GM12874 (cell line): ENCODE results near the gene KCNMB2.

Source experiments
- TF ChIP-seq, protein P1 (sequence below): IDR thresholded peaks from 2 replicates; pipeline ENCODE4 v1.5.1; 2011; ENCODE audit warnings: low read depth, mild to moderate bottlenecking, control low read depth, low read length, moderate library complexity; ENCODE audit not compliant: insufficient read depth

Gene KCNMB2

DNA sequence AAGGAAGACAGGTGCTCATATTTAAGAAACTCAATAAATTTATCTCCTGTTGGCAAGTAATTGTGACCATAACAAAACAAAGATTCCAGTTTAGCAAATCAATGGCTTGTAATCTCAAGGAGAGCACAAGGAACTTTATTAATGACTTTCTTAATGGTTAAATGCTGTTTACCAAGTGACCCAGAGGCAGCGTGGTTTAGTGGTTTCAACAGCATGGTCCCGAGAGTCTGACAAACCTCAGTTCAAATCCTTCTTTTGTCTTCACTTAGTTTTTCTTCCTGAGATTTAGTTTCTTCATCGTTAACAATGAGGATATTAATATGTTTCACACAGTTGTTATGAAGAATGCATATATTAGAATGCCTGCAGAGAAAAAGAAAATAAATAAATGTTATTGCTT, 212.6 kb downstream of the KCNMB2 start:
- TF ChIP-seq, protein P1, sequence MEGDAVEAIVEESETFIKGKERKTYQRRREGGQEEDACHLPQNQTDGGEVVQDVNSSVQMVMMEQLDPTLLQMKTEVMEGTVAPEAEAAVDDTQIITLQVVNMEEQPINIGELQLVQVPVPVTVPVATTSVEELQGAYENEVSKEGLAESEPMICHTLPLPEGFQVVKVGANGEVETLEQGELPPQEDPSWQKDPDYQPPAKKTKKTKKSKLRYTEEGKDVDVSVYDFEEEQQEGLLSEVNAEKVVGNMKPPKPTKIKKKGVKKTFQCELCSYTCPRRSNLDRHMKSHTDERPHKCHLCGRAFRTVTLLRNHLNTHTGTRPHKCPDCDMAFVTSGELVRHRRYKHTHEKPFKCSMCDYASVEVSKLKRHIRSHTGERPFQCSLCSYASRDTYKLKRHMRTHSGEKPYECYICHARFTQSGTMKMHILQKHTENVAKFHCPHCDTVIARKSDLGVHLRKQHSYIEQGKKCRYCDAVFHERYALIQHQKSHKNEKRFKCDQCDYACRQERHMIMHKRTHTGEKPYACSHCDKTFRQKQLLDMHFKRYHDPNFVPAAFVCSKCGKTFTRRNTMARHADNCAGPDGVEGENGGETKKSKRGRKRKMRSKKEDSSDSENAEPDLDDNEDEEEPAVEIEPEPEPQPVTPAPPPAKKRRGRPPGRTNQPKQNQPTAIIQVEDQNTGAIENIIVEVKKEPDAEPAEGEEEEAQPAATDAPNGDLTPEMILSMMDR, result no peak

DNA sequence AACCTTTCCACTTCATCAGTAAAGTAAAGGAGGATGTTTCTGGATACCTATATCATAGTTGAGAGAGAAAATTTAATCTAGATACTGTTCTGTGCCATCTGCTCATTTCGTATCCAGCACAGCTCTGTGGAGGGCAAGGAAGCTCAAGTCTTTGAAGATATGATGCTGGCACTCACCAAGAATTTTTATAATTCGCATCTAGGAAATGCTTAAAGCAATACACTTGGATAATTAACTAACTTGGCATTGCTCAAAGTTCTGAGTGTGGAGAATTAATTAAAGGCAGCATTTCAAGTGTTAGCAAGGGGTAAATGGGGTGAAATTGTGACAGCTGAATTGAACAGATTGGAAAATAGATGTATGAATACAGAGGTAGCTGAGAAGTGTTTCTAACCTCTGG, 213.2 kb downstream of the KCNMB2 start:
- TF ChIP-seq, protein P1, result no peak

DNA sequence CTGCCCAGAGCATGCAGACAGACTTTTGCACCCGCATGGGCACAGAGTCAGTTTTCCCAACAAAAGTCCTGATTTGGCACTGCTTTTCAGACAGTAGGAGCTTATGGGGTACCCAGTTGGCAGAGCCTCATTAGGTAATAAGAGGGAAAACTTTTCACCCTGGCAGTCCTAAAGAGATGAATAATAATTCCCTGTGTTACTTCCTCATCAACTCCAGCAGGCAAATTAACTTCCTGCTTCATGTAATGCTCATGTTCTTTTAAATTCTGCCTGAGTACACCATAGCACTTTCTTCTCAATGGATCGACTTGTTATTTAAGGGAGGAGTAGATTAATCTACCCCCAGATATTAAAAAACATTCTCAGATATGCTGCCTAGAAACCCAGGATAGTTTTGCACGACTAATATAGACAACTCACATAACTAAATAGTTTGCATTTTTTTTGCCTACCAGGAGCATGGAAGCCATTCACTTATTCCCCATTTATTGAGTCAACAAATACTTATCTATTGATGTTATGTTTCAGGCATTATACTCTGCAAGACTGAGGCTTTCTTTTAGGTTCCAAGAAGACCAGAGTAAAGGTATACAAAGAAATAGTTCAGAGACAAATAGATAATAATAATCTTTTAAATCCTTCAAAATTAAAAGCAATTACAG, 214.5 kb downstream of the KCNMB2 start:
- TF ChIP-seq, protein P1, result no peak

DNA sequence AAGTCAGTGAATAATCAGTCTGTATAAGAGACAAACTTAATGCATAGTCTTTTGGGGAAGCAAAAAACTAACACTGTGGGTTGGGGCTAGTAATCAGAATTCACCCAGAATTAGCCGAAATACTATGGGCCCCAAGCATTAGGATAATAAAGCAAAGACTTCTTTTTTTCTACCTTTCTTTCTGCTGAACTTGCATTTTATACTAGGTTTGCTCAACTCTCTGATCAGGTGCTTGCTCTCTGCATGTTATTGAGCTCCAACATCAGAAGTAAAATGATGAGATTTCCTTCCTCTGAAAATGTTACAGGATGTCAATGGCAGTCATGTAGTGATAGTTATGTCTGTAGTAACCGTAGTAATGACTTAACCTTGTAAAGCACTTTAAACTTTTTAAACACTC, 216.6 kb downstream of the KCNMB2 start:
- TF ChIP-seq, protein P1, result no peak

DNA sequence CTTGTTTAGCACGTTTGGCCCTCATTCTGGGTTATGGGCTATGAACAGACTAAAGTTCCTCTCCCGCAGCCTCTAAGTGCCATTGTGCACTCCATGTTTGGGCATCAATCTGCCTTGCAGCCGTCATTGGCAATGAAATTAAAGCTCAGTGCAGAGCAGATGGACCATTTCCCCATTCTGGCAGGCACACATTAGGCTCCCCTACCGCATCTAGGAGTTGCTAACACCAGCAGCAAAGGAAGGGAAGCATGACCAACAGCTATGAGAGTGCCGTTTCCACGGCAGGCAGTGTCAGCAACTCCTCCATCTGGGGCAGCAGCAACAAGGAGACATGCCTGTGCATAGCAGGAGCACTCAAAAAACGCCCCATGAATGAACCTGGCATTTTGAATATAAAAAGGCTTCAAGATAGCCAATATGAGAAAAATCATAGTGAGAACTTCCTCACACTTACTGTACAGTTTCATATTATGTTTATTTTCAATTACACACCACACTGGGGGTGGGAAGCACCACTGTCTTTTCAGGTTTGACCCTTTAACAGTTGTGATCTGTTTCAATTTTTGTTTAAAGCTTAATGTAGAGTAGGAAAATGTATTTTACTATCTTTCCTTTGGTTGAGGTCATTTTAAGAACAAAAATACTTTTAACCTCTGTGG, 218.7 kb downstream of the KCNMB2 start:
- TF ChIP-seq, protein P1, result no peak

DNA sequence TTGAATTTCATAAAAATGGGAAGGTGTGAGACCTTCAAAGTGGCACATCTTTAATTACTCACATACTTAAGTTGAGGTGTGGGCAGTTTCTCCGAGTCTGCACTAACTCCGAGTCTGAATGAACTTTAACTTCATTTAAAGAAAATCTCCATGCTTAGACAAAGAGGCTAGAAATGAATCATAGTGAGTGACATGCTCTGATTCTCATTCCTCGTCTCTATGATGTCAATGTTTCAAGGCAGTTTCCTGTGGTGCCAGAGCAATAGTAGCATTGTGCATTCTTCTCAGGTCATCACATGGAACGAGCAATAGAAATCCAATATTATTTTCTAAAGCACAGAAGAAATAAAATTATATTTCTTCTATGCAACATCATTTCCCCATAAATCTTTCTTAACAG, 224.8 kb downstream of the KCNMB2 start:
- TF ChIP-seq, protein P1, result no peak

DNA sequence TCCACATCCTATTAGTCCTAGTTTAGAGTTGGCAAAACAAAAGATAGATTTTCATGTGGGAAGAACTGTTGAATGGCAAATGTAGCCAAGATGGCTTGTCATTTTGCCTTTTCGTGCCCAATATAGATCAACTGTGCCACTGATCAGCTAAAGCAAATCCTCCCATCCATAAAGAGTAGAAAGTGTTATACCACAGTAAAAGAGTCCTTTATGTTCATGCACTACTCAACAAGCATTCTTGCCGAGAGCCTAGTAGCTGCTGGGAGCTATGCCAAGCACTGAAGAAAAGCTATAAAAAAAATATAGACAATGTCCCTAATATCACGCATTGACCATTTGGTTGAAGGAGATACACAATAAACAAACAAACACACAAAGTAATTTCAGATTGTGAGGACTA, 225.2 kb downstream of the KCNMB2 start:
- TF ChIP-seq, protein P1, result no peak
